Measurements from ENCODE around the gene MCC. TPM values are rescaled to one million over a fixed set of nuclear protein-coding genes. Genes with fewer than 3 reads are reported as not detected.

The MCC gene
- total RNA-seq, 1 donor from 2014 or later = 22.7 TPM

DNA sequence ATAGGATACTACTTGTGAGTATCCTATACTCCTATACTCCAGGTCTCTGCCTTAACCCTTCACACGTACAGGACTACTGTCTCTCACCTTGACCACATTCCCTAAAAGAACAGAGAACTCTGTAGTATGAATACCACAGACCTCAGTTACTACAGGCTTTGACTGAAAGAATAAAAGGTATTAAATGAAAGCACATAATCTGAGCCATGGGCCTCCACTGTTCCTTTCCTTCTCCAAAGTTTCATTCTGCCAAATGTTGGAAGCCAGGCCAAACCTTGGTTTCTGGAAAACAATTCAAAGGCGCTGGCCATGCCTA lies 244.9 kb downstream of the MCC start:
- TF ChIP-seq, protein P1, sequence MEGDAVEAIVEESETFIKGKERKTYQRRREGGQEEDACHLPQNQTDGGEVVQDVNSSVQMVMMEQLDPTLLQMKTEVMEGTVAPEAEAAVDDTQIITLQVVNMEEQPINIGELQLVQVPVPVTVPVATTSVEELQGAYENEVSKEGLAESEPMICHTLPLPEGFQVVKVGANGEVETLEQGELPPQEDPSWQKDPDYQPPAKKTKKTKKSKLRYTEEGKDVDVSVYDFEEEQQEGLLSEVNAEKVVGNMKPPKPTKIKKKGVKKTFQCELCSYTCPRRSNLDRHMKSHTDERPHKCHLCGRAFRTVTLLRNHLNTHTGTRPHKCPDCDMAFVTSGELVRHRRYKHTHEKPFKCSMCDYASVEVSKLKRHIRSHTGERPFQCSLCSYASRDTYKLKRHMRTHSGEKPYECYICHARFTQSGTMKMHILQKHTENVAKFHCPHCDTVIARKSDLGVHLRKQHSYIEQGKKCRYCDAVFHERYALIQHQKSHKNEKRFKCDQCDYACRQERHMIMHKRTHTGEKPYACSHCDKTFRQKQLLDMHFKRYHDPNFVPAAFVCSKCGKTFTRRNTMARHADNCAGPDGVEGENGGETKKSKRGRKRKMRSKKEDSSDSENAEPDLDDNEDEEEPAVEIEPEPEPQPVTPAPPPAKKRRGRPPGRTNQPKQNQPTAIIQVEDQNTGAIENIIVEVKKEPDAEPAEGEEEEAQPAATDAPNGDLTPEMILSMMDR (IDR thresholded peaks at IDR 0.05; ENCODE audit: unreplicated experiment) = no peak
- H3K4me1 Mint-ChIP-seq (ENCODE audit: unreplicated experiment) = peaks cover 21% of the 10 kb centered on the region
- no peak overlapping the region for H3K4me3 Mint-ChIP-seq (ENCODE audit: unreplicated experiment)
- H3K9me3 Mint-ChIP-seq (ENCODE audit: unreplicated experiment) = no peaks in the 10 kb centered on the region
- H3K27me3 Mint-ChIP-seq (ENCODE audit: unreplicated experiment) = peaks cover 6% of the 10 kb centered on the region
- H3K27ac Mint-ChIP-seq (ENCODE audit: unreplicated experiment) = no peak overlapping the region
- peaks cover 3% of the 10 kb centered on the region for H3K36me3 Mint-ChIP-seq (ENCODE audit: low read depth, unreplicated experiment)
- no peak for DNase-seq (ENCODE audit: low spot score)

DNA sequence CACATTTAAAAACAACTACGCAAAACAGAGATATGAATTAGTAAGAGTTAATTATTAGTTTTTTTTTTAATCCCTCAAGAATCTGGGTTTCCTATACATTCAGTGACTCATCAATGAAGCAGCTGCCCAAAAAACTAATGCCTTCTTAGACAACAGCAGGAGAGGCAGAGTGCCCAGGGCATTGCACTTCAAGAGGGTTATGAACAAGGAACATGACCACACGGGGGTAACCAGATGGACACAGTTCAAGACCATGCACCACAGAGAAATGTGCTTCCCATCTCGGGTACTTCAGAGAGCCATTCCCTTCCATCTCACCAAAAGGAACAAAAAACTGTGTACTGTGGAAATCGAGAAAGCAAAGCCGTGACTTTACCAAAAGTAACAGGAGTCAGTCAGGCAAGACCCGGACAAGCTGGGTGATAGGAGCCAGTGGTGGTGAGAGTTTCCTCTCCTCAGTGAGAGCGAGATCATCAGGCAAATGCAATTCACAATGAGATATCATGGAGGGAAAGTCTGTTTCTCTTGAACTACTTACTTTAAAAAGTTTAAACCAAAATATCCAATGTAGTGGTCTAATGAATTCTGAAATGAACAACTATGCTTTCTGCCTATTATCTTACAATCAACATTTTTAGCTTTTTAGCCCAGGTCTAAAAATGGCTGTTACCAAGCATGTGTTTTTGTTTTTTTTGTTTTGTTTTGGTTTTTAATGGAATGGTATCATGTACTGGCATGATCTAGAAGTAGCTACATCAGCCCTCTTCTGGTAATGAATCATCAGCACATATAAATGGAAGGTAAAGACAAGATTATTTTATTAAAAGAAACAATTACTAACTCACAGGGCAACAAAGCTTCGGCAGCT lies 245.5 kb downstream of the MCC start:
- Mint-ChIP-seq H3K27me3 (ENCODE audit: unreplicated experiment) (peaks cover 4% of the 10 kb centered on the region), H3K4me3 (ENCODE audit: unreplicated experiment) (no peak overlapping the region), H3K4me1 (ENCODE audit: unreplicated experiment) (peaks cover 20% of the 10 kb centered on the region), H3K9me3 (ENCODE audit: unreplicated experiment) (no peaks in the 10 kb centered on the region), H3K27ac (ENCODE audit: unreplicated experiment) (no peak overlapping the region), H3K36me3 (ENCODE audit: low read depth, unreplicated experiment) (peaks cover 3% of the 10 kb centered on the region)
- DNase-seq (ENCODE audit: low spot score) = no peak
- TF ChIP-seq, protein P1 (IDR thresholded peaks at IDR 0.05; ENCODE audit: unreplicated experiment) = no peak

DNA sequence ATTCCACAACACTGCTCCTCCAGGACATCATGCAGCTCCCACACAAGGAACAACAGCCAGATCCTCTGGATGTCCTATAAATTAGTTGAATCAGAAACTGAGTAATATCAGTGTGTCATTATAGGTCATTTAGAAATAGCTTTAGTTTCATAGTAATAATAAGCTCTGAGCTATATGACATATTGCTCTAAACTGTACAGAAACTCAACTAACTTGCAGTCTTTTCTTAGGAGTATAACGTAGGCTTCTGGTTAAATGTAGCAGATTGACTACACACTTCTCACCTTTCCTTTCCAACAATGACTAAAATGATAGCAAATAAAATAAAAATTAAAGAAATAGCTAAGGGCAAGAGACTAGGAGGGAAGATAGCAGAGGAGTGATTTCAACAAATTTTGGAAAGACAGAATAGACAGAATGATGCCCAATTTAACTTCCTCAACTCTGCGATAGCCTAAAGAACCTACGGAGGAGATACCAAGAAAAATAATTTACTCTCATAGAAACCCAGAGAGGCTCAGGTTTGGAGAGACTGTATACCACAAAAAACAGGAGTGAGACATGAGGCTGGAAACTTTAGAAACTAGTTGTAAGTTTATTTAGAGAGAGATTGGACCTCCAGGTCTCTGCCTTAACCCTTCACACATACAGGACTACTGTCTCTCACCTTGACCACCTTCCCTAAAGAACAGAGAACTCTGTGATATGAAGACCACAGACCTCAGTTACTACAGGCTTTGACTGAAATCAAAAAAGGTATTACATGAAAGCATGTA lies 247.1 kb downstream of the MCC start:
- peaks cover 3% of the 10 kb centered on the region for H3K36me3 Mint-ChIP-seq (ENCODE audit: low read depth, unreplicated experiment)
- TF ChIP-seq, protein P1 (IDR thresholded peaks at IDR 0.05; ENCODE audit: unreplicated experiment) = no peak
- no peak overlapping the region for H3K27ac Mint-ChIP-seq (ENCODE audit: unreplicated experiment)

DNA sequence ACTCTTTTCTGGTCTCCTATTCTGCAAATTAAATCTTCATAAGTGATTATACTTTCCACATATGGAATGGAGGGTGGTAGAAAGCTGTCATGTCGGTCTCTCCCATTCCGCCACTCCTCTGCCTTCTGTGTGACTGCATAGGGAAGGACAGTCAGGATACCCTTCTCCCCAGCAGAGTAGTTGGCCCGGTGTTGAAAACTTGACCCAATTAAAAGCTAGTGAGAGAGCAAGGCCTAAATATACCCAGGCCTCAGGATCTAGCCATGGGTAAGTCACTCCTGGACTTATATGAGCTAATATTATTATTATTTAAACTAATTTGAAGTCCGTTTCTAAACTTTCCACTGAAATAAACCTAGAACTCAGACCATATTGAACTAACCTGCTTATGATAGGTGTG lies 248.2 kb downstream of the MCC start:
- Mint-ChIP-seq H3K9me3 (ENCODE audit: unreplicated experiment) (no peaks in the 10 kb centered on the region), H3K36me3 (ENCODE audit: low read depth, unreplicated experiment) (peaks cover 3% of the 10 kb centered on the region), H3K4me3 (ENCODE audit: unreplicated experiment) (no peak overlapping the region), H3K4me1 (ENCODE audit: unreplicated experiment) (peaks cover 16% of the 10 kb centered on the region), H3K27me3 (ENCODE audit: unreplicated experiment) (no peaks in the 10 kb centered on the region), H3K27ac (ENCODE audit: unreplicated experiment) (no peak overlapping the region)
- no peak for DNase-seq (ENCODE audit: low spot score)
- TF ChIP-seq, protein P1 (IDR thresholded peaks at IDR 0.05; ENCODE audit: unreplicated experiment) = no peak

More for the DNA sequence above, 247.1 kb downstream of the MCC start:
- Mint-ChIP-seq H3K4me3 (ENCODE audit: unreplicated experiment) (no peak overlapping the region), H3K9me3 (ENCODE audit: unreplicated experiment) (no peaks in the 10 kb centered on the region), H3K27me3 (ENCODE audit: unreplicated experiment) (peaks cover 4% of the 10 kb centered on the region), H3K4me1 (ENCODE audit: unreplicated experiment) (peaks cover 12% of the 10 kb centered on the region)
- DNase-seq (ENCODE audit: low spot score) = no peak

DNA sequence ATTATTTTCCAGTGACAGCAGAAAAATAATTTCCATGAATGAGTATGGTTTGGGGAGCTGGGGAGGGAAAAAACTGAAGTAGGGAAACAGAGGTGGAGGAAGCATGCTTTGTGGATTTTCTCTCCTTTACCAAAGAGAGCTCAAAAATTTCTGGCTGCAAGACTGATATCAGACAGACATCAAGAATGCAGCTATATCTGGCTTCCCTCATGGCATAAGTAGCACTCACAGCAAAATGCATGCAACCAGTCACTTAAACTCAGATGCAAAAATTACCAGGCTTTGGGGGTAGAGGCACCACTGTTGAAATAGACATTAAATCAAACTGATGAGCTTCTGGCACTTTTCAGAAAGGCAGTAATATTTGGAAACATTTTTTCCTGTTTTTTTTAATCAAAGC lies 250.4 kb downstream of the MCC start:
- H3K27ac Mint-ChIP-seq (ENCODE audit: unreplicated experiment) = no peak overlapping the region
- no peaks in the 10 kb centered on the region for H3K27me3 Mint-ChIP-seq (ENCODE audit: unreplicated experiment)
- TF ChIP-seq, protein P1 (IDR thresholded peaks at IDR 0.05; ENCODE audit: unreplicated experiment) = no peak
- H3K36me3 Mint-ChIP-seq (ENCODE audit: low read depth, unreplicated experiment) = peaks cover 1% of the 10 kb centered on the region
- H3K4me3 Mint-ChIP-seq (ENCODE audit: unreplicated experiment) = no peak overlapping the region
- no peak for DNase-seq (ENCODE audit: low spot score)
- no peaks in the 10 kb centered on the region for H3K9me3 Mint-ChIP-seq (ENCODE audit: unreplicated experiment)
- peaks cover 29% of the 10 kb centered on the region for H3K4me1 Mint-ChIP-seq (ENCODE audit: unreplicated experiment)

Data from endothelial cell (in vitro differentiated cells).